GM23338 (cell line): ENCODE data around the gene RBM43. TPM values are rescaled to one million over a fixed set of nuclear protein-coding genes. Genes with fewer than 3 reads are reported as not detected.

Experiments used
- ATAC-seq: fragments of 200-7000 bp; cut with Tn5 transposase; 3 replicates; pipeline ENCODE4 v1.9.1; 2020
- DNase-seq: peaks from one replicate; pipeline ENCODE4 v3.0.0-alpha.2; 2015; ENCODE audit warnings: low spot score
- H2AFZ ChIP-seq: fragments of 200-600 bp; sonication (generic); 2 replicates; pipeline ENCODE4 v1.8.0; 2016; ENCODE audit warnings: antibody characterized with exemption, mild to moderate bottlenecking, moderate library complexity
- H3F3A ChIP-seq: fragments of 200-600 bp; sonication (generic); replicated peaks from 2 replicates; pipeline ENCODE4 v1.8.0; 2017; ENCODE audit warnings: antibody characterized with exemption, mixed run types, low read depth
- H3K27ac ChIP-seq: fragments of 200-600 bp; sonication (generic); 2 replicates; pipeline ENCODE4 v1.6.1; 2016; ENCODE audit warnings: low read depth
- H3K27me3 ChIP-seq: fragments of 200-600 bp; sonication (generic); 2 replicates; pipeline ENCODE4 v1.8.0; 2016; ENCODE audit warnings: mild to moderate bottlenecking, mixed run types, moderate library complexity; ENCODE audit not compliant: insufficient read depth
- H3K36me3 ChIP-seq: fragments of 200-600 bp; sonication (generic); 2 replicates; pipeline ENCODE4 v1.8.0; 2016; ENCODE audit warnings: mild to moderate bottlenecking; ENCODE audit not compliant: insufficient read depth
- H3K4me1 ChIP-seq: fragments of 200-600 bp; sonication (generic); 2 replicates; pipeline ENCODE4 v1.8.0; 2016; ENCODE audit warnings: mild to moderate bottlenecking, moderate library complexity; ENCODE audit not compliant: insufficient read depth
- H3K4me2 ChIP-seq: fragments of 200-600 bp; sonication (generic); 2 replicates; pipeline ENCODE4 v1.7.1; 2017; ENCODE audit warnings: mixed run types
- H3K4me3 ChIP-seq: fragments of 200-600 bp; sonication (generic); 2 replicates; pipeline ENCODE4 v1.6.1; 2016; ENCODE audit warnings: mixed run types
- H3K79me2 ChIP-seq: fragments of 200-600 bp; sonication (generic); replicated peaks from 2 replicates; pipeline ENCODE4 v1.8.0; 2017; ENCODE audit warnings: mild to moderate bottlenecking; ENCODE audit not compliant: insufficient read depth
- H3K9me2 ChIP-seq: fragments of 200-600 bp; sonication (generic); 2 replicates; pipeline ENCODE4 v1.8.0; 2017; ENCODE audit not compliant: insufficient read depth
- H4K20me1 ChIP-seq: fragments of 200-600 bp; sonication (generic); replicated peaks from 2 replicates; pipeline ENCODE4 v1.8.0; 2017; ENCODE audit warnings: mild to moderate bottlenecking; ENCODE audit not compliant: insufficient read depth
- H3K27ac Mint-ChIP-seq: 2 replicates; pipeline ENCODE4 v1.8.0; 2020; ENCODE audit warnings: inconsistent platforms, mild to moderate bottlenecking, moderate library complexity, mixed read lengths
- H3K27me3 Mint-ChIP-seq: 3 replicates; pipeline ENCODE4 v1.8.0; 2022; ENCODE audit warnings: low read depth, mild to moderate bottlenecking, moderate library complexity, mixed read lengths, inconsistent platforms; ENCODE audit not compliant: insufficient read depth, poor library complexity
- H3K36me3 Mint-ChIP-seq: 3 replicates; pipeline ENCODE4 v1.8.0; 2021; ENCODE audit warnings: low read depth, mild to moderate bottlenecking, inconsistent platforms, moderate library complexity, mixed read lengths
- H3K4me1 Mint-ChIP-seq: 3 replicates; pipeline ENCODE4 v1.8.0; 2020; ENCODE audit warnings: mild to moderate bottlenecking, inconsistent platforms, mixed read lengths
- H3K4me3 Mint-ChIP-seq: 3 replicates; pipeline ENCODE4 v1.8.0; 2021; ENCODE audit warnings: moderate library complexity, mild to moderate bottlenecking, inconsistent platforms, mixed read lengths
- H3K9me3 Mint-ChIP-seq: 3 replicates; pipeline ENCODE4 v1.8.0; 2020; ENCODE audit warnings: moderate library complexity, mild to moderate bottlenecking, inconsistent platforms, mixed read lengths
- CREB1 ChIP-seq: fragments of 250-450 bp; sonication (Bioruptor Pico); IDR thresholded peaks from 2 replicates; pipeline ENCODE4 v1.5.0; 2020; ENCODE audit warnings: low read depth, mild to moderate bottlenecking, moderate library complexity
- EZH2 ChIP-seq: fragments of 200-600 bp; sonication (generic); IDR thresholded peaks from one replicate; pipeline ENCODE4 v1.8.0; 2017; ENCODE audit warnings: antibody characterized with exemption, mild to moderate bottlenecking, low read depth; ENCODE audit not compliant: unreplicated experiment
- JUNB ChIP-seq: IDR thresholded peaks from one replicate; pipeline ENCODE4 v1.6.1; 2016; ENCODE audit warnings: antibody characterized with exemption; ENCODE audit not compliant: unreplicated experiment
- NANOG ChIP-seq: IDR thresholded peaks from 2 replicates; pipeline ENCODE4 v1.6.1; 2016; ENCODE audit warnings: antibody characterized with exemption, borderline replicate concordance
- POLR2AphosphoS5 ChIP-seq: IDR thresholded peaks from 2 replicates; pipeline ENCODE4 v1.6.1; 2016; ENCODE audit warnings: antibody characterized with exemption, low read depth
- STAT1 ChIP-seq: IDR thresholded peaks from one replicate; pipeline ENCODE4 v1.6.1; 2016; ENCODE audit warnings: antibody characterized with exemption; ENCODE audit not compliant: unreplicated experiment
- ZNF331 ChIP-seq: fragments of 250-450 bp; sonication (Bioruptor Pico); IDR thresholded peaks from 2 replicates; pipeline ENCODE4 v1.5.0; 2020; ENCODE audit warnings: low read depth, mild to moderate bottlenecking, moderate library complexity
- polyA plus RNA-seq: library from polyadenylated mRNA; unstranded; fragments of >200 nt; fragmentation: Nextera tagmentation; extraction: Ambion mirVana; gene quantifications from 2 replicates; pipeline ENCODE4 v1.2.1, GENCODE V29; 2016
- total RNA-seq: library from RNA; depleted of rRNA; stranded (reverse); fragments of >200 nt; shearing (Covaris generic); gene quantifications from 2 replicates; pipeline ENCODE4 v1.2.3, GENCODE V29; 2014
- TF ChIP-seq, protein P1 (sequence below), 2 experiments: fragments of 200-600 bp in 1 of 2; sonication (generic) in 1 of 2; conservative IDR thresholded peaks; 2 replicates each; pipeline versions ENCODE4 v1.5.1 to v1.6.1; 2016 to 2017; ENCODE audit warnings: antibody characterized with exemption in 2 of 2, low read depth in 2 of 2, mild to moderate bottlenecking in 2 of 2, moderate library complexity in 1 of 2
- TF ChIP-seq, protein P2 (sequence below): IDR thresholded peaks from 2 replicates; pipeline ENCODE4 v1.6.1; 2016; ENCODE audit warnings: antibody characterized with exemption
- TF ChIP-seq, protein P3 (sequence below): fragments of 250-450 bp; sonication (Bioruptor Pico); IDR thresholded peaks from 2 replicates; pipeline ENCODE4 v1.5.0; 2020; ENCODE audit warnings: mild to moderate bottlenecking, moderate library complexity

The RBM43 gene
- total and polyA plus RNA-seq, 2 experiments from 2014 or later, result 3.3 to 3.4 TPM

DNA sequence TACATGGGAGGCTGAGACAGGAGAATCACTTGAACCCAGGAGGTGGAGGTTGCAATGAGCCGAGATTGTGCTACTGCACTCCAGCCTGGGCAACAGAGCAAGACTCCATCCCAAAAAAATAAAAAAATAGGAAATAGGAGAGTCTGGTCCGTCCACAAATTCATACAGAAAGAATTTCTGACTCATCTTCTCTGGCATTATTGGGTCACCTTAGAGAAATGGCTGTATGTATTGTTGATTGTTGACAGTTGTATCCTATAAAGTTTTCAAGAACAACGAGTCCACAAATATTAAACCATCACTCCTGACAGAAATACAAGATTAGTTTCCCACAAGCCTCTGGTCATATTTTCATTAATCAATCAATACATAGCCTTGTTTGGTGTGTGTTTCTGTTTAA lies 20.4 kb downstream of the RBM43 start (continued):
- TF ChIP-seq, protein P1, sequence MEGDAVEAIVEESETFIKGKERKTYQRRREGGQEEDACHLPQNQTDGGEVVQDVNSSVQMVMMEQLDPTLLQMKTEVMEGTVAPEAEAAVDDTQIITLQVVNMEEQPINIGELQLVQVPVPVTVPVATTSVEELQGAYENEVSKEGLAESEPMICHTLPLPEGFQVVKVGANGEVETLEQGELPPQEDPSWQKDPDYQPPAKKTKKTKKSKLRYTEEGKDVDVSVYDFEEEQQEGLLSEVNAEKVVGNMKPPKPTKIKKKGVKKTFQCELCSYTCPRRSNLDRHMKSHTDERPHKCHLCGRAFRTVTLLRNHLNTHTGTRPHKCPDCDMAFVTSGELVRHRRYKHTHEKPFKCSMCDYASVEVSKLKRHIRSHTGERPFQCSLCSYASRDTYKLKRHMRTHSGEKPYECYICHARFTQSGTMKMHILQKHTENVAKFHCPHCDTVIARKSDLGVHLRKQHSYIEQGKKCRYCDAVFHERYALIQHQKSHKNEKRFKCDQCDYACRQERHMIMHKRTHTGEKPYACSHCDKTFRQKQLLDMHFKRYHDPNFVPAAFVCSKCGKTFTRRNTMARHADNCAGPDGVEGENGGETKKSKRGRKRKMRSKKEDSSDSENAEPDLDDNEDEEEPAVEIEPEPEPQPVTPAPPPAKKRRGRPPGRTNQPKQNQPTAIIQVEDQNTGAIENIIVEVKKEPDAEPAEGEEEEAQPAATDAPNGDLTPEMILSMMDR (conservative IDR thresholded peaks at IDR 0.05; ENCODE audit: low read depth in 2 of 2), result no peak
- TF ChIP-seq POLR2AphosphoS5, result no peak
- no peak for TF ChIP-seq NANOG
- TF ChIP-seq ZNF331, result no peak
- TF ChIP-seq, protein P2, sequence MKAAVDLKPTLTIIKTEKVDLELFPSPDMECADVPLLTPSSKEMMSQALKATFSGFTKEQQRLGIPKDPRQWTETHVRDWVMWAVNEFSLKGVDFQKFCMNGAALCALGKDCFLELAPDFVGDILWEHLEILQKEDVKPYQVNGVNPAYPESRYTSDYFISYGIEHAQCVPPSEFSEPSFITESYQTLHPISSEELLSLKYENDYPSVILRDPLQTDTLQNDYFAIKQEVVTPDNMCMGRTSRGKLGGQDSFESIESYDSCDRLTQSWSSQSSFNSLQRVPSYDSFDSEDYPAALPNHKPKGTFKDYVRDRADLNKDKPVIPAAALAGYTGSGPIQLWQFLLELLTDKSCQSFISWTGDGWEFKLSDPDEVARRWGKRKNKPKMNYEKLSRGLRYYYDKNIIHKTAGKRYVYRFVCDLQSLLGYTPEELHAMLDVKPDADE, result no peak

DNA sequence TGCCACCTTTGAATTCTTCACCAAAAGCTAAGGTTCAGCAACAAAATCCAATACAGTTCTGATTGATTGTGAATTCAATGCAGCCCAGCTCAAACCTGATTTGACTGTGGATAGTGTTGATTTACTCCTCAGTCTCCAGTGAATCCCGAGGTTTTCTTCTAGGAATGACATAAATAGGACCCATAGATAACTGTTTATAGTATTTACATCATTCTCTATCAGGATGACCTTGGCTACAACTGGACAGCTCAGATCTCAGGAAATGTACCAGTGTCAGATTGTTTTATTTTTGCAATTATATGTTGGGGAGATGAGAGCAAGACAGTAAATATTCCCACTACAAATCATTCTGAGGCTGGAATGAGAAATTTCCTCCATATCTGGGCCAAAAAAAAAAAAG lies 21.2 kb downstream of the RBM43 start:
- Histone ChIP-seq H4K20me1 (no peaks in the 10 kb centered on the region), H3K4me3 (no peak overlapping the region), H3K4me1 (no peaks in the 10 kb centered on the region), H3K27me3 (no peaks in the 10 kb centered on the region), H3K36me3 (no peaks in the 10 kb centered on the region), H3F3A (no peaks in the 10 kb centered on the region), H3K79me2 (no peaks in the 10 kb centered on the region), H2AFZ (no peak overlapping the region), H3K9me2 (0 out of 2 replicates have a peak, but pooled peaks cover 8% of the 10 kb centered on the region), H3K27ac (no peak overlapping the region), H3K4me2 (no peak overlapping the region)
- ATAC-seq, result no peak
- no peaks in the 10 kb centered on the region; the same call in 2 of the 3 replicates for H3K9me3 Mint-ChIP-seq
- no peak overlapping the region for H3K27ac Mint-ChIP-seq
- no peak overlapping the region for H3K4me3 Mint-ChIP-seq
- peaks cover under 1% of the 10 kb centered on the region; the same call in 1 of the 3 replicates for H3K36me3 Mint-ChIP-seq
- no peak for DNase-seq
- no peaks in the 10 kb centered on the region for H3K27me3 Mint-ChIP-seq
- H3K4me1 Mint-ChIP-seq, result peaks cover 2% of the 10 kb centered on the region; the same call in 1 of the 3 replicates
- no peak for TF ChIP-seq ZNF331
- no peak for TF ChIP-seq NANOG
- no peak for TF ChIP-seq EZH2
- TF ChIP-seq, protein P3, sequence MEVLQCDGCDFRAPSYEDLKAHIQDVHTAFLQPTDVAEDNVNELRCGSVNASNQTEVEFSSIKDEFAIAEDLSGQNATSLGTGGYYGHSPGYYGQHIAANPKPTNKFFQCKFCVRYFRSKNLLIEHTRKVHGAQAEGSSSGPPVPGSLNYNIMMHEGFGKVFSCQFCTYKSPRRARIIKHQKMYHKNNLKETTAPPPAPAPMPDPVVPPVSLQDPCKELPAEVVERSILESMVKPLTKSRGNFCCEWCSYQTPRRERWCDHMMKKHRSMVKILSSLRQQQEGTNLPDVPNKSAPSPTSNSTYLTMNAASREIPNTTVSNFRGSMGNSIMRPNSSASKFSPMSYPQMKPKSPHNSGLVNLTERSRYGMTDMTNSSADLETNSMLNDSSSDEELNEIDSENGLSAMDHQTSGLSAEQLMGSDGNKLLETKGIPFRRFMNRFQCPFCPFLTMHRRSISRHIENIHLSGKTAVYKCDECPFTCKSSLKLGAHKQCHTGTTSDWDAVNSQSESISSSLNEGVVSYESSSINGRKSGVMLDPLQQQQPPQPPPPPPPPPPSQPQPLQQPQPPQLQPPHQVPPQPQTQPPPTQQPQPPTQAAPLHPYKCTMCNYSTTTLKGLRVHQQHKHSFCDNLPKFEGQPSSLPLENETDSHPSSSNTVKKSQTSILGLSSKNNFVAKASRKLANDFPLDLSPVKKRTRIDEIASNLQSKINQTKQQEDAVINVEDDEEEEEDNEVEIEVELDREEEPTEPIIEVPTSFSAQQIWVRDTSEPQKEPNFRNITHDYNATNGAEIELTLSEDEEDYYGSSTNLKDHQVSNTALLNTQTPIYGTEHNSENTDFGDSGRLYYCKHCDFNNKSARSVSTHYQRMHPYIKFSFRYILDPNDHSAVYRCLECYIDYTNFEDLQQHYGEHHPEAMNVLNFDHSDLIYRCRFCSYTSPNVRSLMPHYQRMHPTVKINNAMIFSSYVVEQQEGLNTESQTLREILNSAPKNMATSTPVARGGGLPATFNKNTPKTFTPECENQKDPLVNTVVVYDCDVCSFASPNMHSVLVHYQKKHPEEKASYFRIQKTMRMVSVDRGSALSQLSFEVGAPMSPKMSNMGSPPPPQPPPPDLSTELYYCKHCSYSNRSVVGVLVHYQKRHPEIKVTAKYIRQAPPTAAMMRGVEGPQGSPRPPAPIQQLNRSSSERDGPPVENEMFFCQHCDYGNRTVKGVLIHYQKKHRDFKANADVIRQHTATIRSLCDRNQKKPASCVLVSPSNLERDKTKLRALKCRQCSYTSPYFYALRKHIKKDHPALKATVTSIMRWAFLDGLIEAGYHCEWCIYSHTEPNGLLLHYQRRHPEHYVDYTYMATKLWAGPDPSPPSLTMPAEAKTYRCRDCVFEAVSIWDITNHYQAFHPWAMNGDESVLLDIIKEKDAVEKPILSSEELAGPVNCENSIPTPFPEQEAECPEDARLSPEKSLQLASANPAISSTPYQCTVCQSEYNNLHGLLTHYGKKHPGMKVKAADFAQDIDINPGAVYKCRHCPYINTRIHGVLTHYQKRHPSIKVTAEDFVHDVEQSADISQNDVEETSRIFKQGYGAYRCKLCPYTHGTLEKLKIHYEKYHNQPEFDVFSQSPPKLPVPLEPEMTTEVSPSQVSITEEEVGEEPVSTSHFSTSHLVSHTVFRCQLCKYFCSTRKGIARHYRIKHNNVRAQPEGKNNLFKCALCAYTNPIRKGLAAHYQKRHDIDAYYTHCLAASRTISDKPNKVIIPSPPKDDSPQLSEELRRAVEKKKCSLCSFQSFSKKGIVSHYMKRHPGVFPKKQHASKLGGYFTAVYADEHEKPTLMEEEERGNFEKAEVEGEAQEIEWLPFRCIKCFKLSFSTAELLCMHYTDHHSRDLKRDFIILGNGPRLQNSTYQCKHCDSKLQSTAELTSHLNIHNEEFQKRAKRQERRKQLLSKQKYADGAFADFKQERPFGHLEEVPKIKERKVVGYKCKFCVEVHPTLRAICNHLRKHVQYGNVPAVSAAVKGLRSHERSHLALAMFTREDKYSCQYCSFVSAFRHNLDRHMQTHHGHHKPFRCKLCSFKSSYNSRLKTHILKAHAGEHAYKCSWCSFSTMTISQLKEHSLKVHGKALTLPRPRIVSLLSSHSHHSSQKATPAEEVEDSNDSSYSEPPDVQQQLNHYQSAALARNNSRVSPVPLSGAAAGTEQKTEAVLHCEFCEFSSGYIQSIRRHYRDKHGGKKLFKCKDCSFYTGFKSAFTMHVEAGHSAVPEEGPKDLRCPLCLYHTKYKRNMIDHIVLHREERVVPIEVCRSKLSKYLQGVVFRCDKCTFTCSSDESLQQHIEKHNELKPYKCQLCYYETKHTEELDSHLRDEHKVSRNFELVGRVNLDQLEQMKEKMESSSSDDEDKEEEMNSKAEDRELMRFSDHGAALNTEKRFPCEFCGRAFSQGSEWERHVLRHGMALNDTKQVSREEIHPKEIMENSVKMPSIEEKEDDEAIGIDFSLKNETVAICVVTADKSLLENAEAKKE (CRISPR knock-in tag), result no peak
- TF ChIP-seq STAT1, result no peak
- no peak for TF ChIP-seq JUNB
- TF ChIP-seq, protein P1 (conservative IDR thresholded peaks at IDR 0.05; ENCODE audit: low read depth in 2 of 2), result no peak
- TF ChIP-seq, protein P2, result no peak
- no peak for TF ChIP-seq CREB1 (CRISPR knock-in tag)
- no peak for TF ChIP-seq POLR2AphosphoS5
